GM12878 (cell line): Measurements from ENCODE around the gene PRPSAP1.

ENCODE experiments used
- BCL3 ChIP-seq: IDR thresholded peaks from 2 replicates; pipeline ENCODE4 v1.6.1; 2011; ENCODE audit warnings: borderline replicate concordance, low read depth, mild to moderate bottlenecking, moderate library complexity, low read length; ENCODE audit not compliant: insufficient read depth, poor library complexity, severe bottlenecking
- EP300 ChIP-seq, 2 experiments: fragments of 150-350 bp in 1 of 2; IDR thresholded peaks; 2 replicates each; pipeline ENCODE4 v1.6.1; 2011 to 2012; ENCODE audit warnings: low read depth in 2 of 2, low read length in 2 of 2, borderline replicate concordance in 1 of 2, improper control_type of control experiment in 1 of 2, inconsistent platforms in 1 of 2; ENCODE audit not compliant: control insufficient read depth in 1 of 2
- EZH2 ChIP-seq: IDR thresholded peaks from 2 replicates; pipeline ENCODE4 v1.6.1; 2012; ENCODE audit warnings: low read depth, mild to moderate bottlenecking, control low read depth, inconsistent platforms, low read length, borderline replicate concordance; ENCODE audit not compliant: control insufficient read depth
- NRF1 ChIP-seq: conservative IDR thresholded peaks from 2 replicates; pipeline ENCODE4 v1.6.1; 2011; ENCODE audit warnings: mild to moderate bottlenecking, low read depth, low read length, improper control_type of control experiment
- POLR2A ChIP-seq: IDR thresholded peaks from 2 replicates; pipeline ENCODE4 v1.6.1; 2011; ENCODE audit warnings: low read depth, mild to moderate bottlenecking, low read length
- PRDM15 ChIP-seq: fragments of 450-650 bp; formaldehyde crosslinking; IDR thresholded peaks from 2 replicates; pipeline ENCODE4 v1.4.0; 2020; ENCODE audit warnings: mild to moderate bottlenecking, moderate library complexity
- SIN3A ChIP-seq: IDR thresholded peaks from 2 replicates; pipeline ENCODE4 v1.6.1; 2012; ENCODE audit warnings: low read depth, low read length, improper control_type of control experiment
- USF2 ChIP-seq: IDR thresholded peaks from 2 replicates; pipeline ENCODE4 v1.6.1; 2011; ENCODE audit warnings: low read depth, low read length, improper control_type of control experiment, borderline replicate concordance

GRCh38 chr17:76278268-76278908 is 75.3 kb downstream of the PRPSAP1 start:
- TF ChIP-seq USF2: no peak
- no peak for TF ChIP-seq EP300 (IDR thresholded peaks at IDR 0.05; ENCODE audit: borderline replicate concordance in 1 of 2, control insufficient read depth in 1 of 2, low read depth in 2 of 2, low read length in 2 of 2)
- no peak for TF ChIP-seq BCL3
- TF ChIP-seq POLR2A: no peak
- TF ChIP-seq EZH2: no peak
- no peak for TF ChIP-seq SIN3A
- no peak for TF ChIP-seq PRDM15 (CRISPR knock-in tag)
- no peak for TF ChIP-seq NRF1
